ENCODE results near the gene MAZ. TPM values are rescaled to one million over a fixed set of nuclear protein-coding genes. Genes with fewer than 3 reads are reported as not detected.
"Not testable (repeated sequence)": the region's sequence is repeated elsewhere in the genome, so short reads cannot be mapped to it uniquely, and the experiment has no call there.

Gene MAZ
- polyA plus RNA-seq, 1 of the 3 experiments (the other 2 are of a cell fraction): 163 TPM

DNA sequence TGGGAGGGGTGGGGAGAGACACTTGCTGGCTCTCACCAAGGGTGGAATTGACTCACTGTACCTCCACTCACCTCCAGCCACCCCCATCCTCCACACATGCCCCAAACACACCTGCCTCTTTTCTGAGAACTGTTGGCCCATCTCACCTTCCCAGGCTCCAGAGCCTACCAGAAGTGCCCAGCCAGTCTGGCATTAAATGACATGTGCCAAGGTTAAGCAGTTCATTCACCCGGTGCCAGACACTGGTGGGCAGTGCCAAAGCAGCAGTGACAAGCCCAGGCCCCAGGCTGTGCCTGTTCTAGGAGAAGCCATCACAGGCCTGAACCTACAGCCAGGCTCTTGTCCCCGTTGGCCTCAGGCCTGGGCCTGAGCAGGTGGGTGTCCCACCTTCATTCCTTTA is 25.2 kb downstream of the MAZ start:
- CTCF ChIA-PET: no interaction called here
- TF ChIP-seq NRF1 (IDR thresholded peaks at IDR 0.05; ENCODE audit: low read depth, low read length): no peak
- no peak for TF ChIP-seq FOXJ3 (CRISPR knock-in tag; IDR thresholded peaks at IDR 0.05)
- no peak for TF ChIP-seq SIN3A (IDR thresholded peaks at IDR 0.05; ENCODE audit: borderline replicate concordance, low read depth, low read length)
- no peak for TF ChIP-seq RFX5 (IDR thresholded peaks at IDR 0.05; ENCODE audit: low read length)
- TF ChIP-seq, protein P1, sequence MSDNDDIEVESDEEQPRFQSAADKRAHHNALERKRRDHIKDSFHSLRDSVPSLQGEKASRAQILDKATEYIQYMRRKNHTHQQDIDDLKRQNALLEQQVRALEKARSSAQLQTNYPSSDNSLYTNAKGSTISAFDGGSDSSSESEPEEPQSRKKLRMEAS (IDR thresholded peaks at IDR 0.05; ENCODE audit: low read depth): no peak
- no peak for TF ChIP-seq NFIC (IDR thresholded peaks at IDR 0.05; ENCODE audit: borderline replicate concordance)
- no peak for TF ChIP-seq RAD21 (IDR thresholded peaks at IDR 0.05; ENCODE audit: low read length)
- no peak for TF ChIP-seq ZBTB33 (IDR thresholded peaks at IDR 0.05; ENCODE audit: borderline replicate concordance, low read depth)
- TF ChIP-seq CTCF (IDR thresholded peaks at IDR 0.05): no peak
- no peak for TF ChIP-seq GABPA (IDR thresholded peaks at IDR 0.05; ENCODE audit: low read depth)
- no peak for TF ChIP-seq TEAD4 (IDR thresholded peaks at IDR 0.05; ENCODE audit: borderline replicate concordance, insufficient read depth)
- TF ChIP-seq EZH2phosphoT487 (IDR thresholded peaks at IDR 0.05; ENCODE audit: borderline replicate concordance, low read depth): no peak

DNA sequence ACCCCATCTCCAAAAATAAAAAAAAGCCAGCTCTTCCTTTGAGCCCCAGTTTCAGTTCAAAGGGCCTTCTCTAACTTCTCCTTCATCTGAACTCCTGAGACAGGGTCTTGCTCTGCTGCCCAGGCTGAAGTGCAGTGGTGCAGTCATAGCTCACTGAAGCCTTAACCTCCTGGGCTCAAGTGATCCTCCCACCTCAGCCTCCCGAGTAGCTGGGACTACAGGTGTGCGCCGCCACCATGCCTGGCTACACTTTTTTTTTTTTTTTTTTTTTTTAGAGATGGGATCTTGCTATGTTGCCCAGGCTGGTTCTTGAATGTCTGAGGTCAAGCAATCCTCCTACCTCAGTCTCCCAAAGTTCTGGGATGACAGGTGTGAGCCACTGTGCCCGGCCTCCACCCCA is 26.9 kb downstream of the MAZ start:
- ChIA-PET POLR2A (interaction anchor here (0.6 kb wide), 1 partner anchor 12 kb away, joined by 3 read pairs; no protein-coding TSS in a partner anchor), CTCF (interaction anchor here (1.5 to 3.0 kb wide), 3 partner anchors 15 to 30 kb away, joined by 5 to 8 read pairs (median 6); partner anchors contain the start of genes CDIPT and PAGR1)
- H2AFZ ChIP-seq (ENCODE audit: low read depth); H3K9ac ChIP-seq; DNase-seq; H3K27ac ChIP-seq (ENCODE audit: low read depth in 2 of 2, low read length in 1 of 2); H3K9me3 ChIP-seq; H3K4me1 ChIP-seq (ENCODE audit: control insufficient read depth in 1 of 2, insufficient read depth in 2 of 2, low read depth in 1 of 2, low read length in 1 of 2); H3K4me2 ChIP-seq; H3K4me3 ChIP-seq (ENCODE audit: low read depth in 2 of 2, low read length in 1 of 2); H3F3A ChIP-seq (replicated peaks; ENCODE audit: insufficient read depth); H3K27me3 ChIP-seq (ENCODE audit: insufficient read depth); H3K9me2 ChIP-seq; H4K20me1 ChIP-seq (ENCODE audit: insufficient read depth): not testable (repeated sequence)
- Histone ChIP-seq H3K79me2 (ENCODE audit: insufficient read depth) (peaks cover 28% of the 10 kb centered on the region), H3K36me3 (replicated peaks in 1 of 2; ENCODE audit: control insufficient read depth in 1 of 2, insufficient read depth in 2 of 2, low read length in 1 of 2) (peaks cover 17 to 36% of the 10 kb centered on the region in 2 experiments)
- WGBS (ENCODE audit: low lambda C conversion rate): 100% methylated on average over 4 of the region's 4 CpGs

More for the DNA sequence above, 25.2 kb downstream of the MAZ start:
- Histone ChIP-seq H3K36me3 (replicated peaks in 1 of 2; ENCODE audit: control insufficient read depth in 1 of 2, insufficient read depth in 2 of 2, low read length in 1 of 2) (peaks cover 9 to 25% of the 10 kb centered on the region in 2 experiments), H3K4me1 (ENCODE audit: control insufficient read depth in 1 of 2, insufficient read depth in 2 of 2, low read depth in 1 of 2, low read length in 1 of 2) (no peaks in the 10 kb centered on the region), H2AFZ (ENCODE audit: low read depth) (no peak overlapping the region), H3K27ac (ENCODE audit: low read depth in 2 of 2, low read length in 1 of 2) (no peak overlapping the region), H3K79me2 (ENCODE audit: insufficient read depth) (peaks cover 46% of the 10 kb centered on the region), H3K4me3 (ENCODE audit: low read depth in 2 of 2, low read length in 1 of 2) (no peak overlapping the region), H3F3A (replicated peaks; ENCODE audit: insufficient read depth) (no peaks in the 10 kb centered on the region), H3K4me2 (no peak overlapping the region), H3K9ac (no peak overlapping the region), H4K20me1 (ENCODE audit: insufficient read depth) (no peaks in the 10 kb centered on the region), H3K9me2 (no peaks in the 10 kb centered on the region), H3K9me3 (no peaks in the 10 kb centered on the region), H3K27me3 (ENCODE audit: insufficient read depth) (no peaks in the 10 kb centered on the region)
- POLR2A ChIA-PET: no interaction called here
- DNase-seq: no peak
- 91% methylated on average over 1 of the region's 2 CpGs for WGBS (ENCODE audit: low lambda C conversion rate)
